ENCODE results near the gene COBLL1. TPM values are rescaled to one million over a fixed set of nuclear protein-coding genes. Genes with fewer than 3 reads are reported as not detected.
A peak's percentile ranks its signal among the peaks of the same experiment; 100 is the strongest.

Gene COBLL1
- total and polyA plus RNA-seq, 3 donors from 2014 or later: 5.4 to 17.3 (median 14.5) TPM

- WGBS, 2 donors: 78 to 85% methylated on average over 3 of the region's 3 CpGs
- no peak for DNase-seq
- H3K36me3 ChIP-seq (ENCODE audit: low read depth, missing control alignments): no peaks in the 10 kb centered on the region
- no peak for TF ChIP-seq POLR2A (IDR thresholded peaks at IDR 0.05)
- TF ChIP-seq CTCF (IDR thresholded peaks at IDR 0.05): no peak
- H3K9me3 ChIP-seq: no peaks in the 10 kb centered on the region
- H3K27ac ChIP-seq: no peak overlapping the region
- no peaks in the 10 kb centered on the region for H3K27me3 ChIP-seq
- no peak overlapping the region for H3K4me3 ChIP-seq
- no peaks in the 10 kb centered on the region for H3K4me1 ChIP-seq
- intact Hi-C loops (cut with DNase I; ENCODE audit: low total_unique reads): loop anchor here (5.0 kb wide), 1 partner anchor 172 kb away; no protein-coding TSS in a partner anchor
These were observed 101.7 kb downstream of the COBLL1 start for GRCh38 chr2:164739966-164740365.

GRCh38 chr2:164737612-164738081 is 104.0 kb downstream of the COBLL1 start:
- 5 to 6% methylated on average over 9 of the region's 9 CpGs for WGBS, 2 donors
- H3K4me1 ChIP-seq: no peaks in the 10 kb centered on the region
- no peak overlapping the region for H3K27ac ChIP-seq
- no peaks in the 10 kb centered on the region for H3K9me3 ChIP-seq
- H3K27me3 ChIP-seq: no peaks in the 10 kb centered on the region
- intact Hi-C loops (cut with DNase I; ENCODE audit: low total_unique reads): loop anchor here (5.0 kb wide), 1 partner anchor 175 kb away; no protein-coding TSS in a partner anchor
- H3K36me3 ChIP-seq (ENCODE audit: low read depth, missing control alignments): no peaks in the 10 kb centered on the region
- no peak for TF ChIP-seq POLR2A (IDR thresholded peaks at IDR 0.05)
- TF ChIP-seq CTCF (IDR thresholded peaks at IDR 0.05): peak; percentile 55 to 77 (median 74)
- peak; percentile 71 for DNase-seq
- no peak overlapping the region for H3K4me3 ChIP-seq

DNA sequence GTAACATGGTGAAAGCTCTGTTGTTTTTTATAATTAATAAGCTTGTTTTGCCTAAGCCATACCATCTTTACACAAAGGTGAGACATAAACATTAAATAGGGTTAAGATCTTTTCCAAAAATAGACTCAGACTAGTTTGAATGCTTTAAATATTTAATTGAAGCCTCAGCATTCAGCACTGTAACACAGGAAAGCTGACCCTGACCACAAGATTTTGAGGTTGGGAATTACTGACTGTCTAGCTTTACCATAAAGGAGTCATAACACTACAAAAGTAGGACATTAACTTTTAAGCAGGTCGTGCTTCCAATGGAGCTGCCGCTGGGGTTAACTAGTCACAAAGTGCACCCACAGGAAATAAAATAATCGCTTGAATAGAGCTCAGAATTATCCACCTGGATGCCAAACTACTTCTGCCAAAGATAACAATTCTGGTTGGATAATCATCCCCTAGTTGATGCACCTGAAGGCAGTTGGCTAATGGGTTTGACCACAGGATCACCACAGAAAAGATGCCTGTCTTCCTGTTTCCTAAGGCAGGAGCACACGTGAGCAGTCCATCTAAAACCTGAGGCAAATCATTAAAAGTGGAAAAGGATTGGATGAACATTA is 106.2 kb downstream of the COBLL1 start:
- 79 to 81% methylated on average over 4 of the region's 4 CpGs for WGBS, 2 donors
- H3K27ac ChIP-seq: no peak overlapping the region
- no peak overlapping the region for H3K4me3 ChIP-seq
- no peaks in the 10 kb centered on the region for H3K27me3 ChIP-seq
- no peaks in the 10 kb centered on the region for H3K36me3 ChIP-seq (ENCODE audit: low read depth, missing control alignments)
- intact Hi-C loops (cut with DNase I; ENCODE audit: low total_unique reads): loop anchor here (5.0 kb wide), 1 partner anchor 177 kb away; no protein-coding TSS in a partner anchor
- no peaks in the 10 kb centered on the region for H3K4me1 ChIP-seq
- no peaks in the 10 kb centered on the region for H3K9me3 ChIP-seq
- TF ChIP-seq POLR2A (IDR thresholded peaks at IDR 0.05) (no peak), CTCF (IDR thresholded peaks at IDR 0.05) (no peak)
- no peak for DNase-seq

GRCh38 chr2:164734196-164734595 is 107.4 kb downstream of the COBLL1 start:
- DNase-seq: no peak
- Histone ChIP-seq H3K36me3 (ENCODE audit: low read depth, missing control alignments) (no peaks in the 10 kb centered on the region), H3K27ac (no peak overlapping the region), H3K4me1 (no peaks in the 10 kb centered on the region), H3K9me3 (no peaks in the 10 kb centered on the region), H3K4me3 (no peak overlapping the region), H3K27me3 (no peaks in the 10 kb centered on the region)
- intact Hi-C loops (cut with DNase I; ENCODE audit: low total_unique reads): no loop called here
- TF ChIP-seq CTCF (IDR thresholded peaks at IDR 0.05): no peak
- TF ChIP-seq POLR2A (IDR thresholded peaks at IDR 0.05): no peak
- WGBS, 2 donors: 61 to 72% methylated on average over 3 of the region's 3 CpGs

DNA sequence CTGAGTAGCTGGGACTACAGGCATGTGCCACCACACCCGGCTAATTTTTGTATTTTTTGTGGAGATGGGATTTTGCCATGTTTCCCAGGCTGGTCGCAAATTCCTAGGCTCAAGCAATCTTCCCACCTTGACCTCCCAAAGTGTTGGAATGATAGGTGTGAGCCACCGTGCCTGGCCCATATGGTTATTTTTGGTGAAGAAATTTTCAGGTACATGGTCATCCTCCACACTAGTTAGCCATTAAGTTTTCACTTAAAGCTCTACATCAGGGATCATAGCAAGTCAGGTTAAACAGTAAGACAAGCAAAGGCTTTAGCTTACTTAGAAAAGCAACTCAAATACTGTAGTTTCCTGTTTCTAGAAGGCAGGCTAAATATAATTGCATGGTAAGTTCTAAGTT is 116.1 kb downstream of the COBLL1 start:
- no peak overlapping the region for H3K4me3 ChIP-seq
- no peak for TF ChIP-seq POLR2A (IDR thresholded peaks at IDR 0.05)
- TF ChIP-seq CTCF (IDR thresholded peaks at IDR 0.05): no peak

More for the DNA sequence above, 116.1 kb downstream of the COBLL1 start:
- intact Hi-C loops (cut with DNase I; ENCODE audit: low total_unique reads): no loop called here
- Histone ChIP-seq H3K27ac (no peak overlapping the region), H3K27me3 (no peaks in the 10 kb centered on the region), H3K4me1 (no peaks in the 10 kb centered on the region), H3K36me3 (ENCODE audit: low read depth, missing control alignments) (no peaks in the 10 kb centered on the region), H3K9me3 (no peaks in the 10 kb centered on the region)
- DNase-seq: no peak
- 79 to 86% methylated on average over 3 of the region's 3 CpGs for WGBS, 2 donors
